H54 (cell line): ENCODE measurements around the gene SUPT4H1.

Experiments used
- DNase-seq: peaks from one replicate; pipeline ENCODE4 v3.0.0; 2011; ENCODE audit warnings: low spot score, mixed read lengths; ENCODE audit not compliant: insufficient read length
- FAIRE-seq: peaks from 3 replicates; lab custom pipeline; 2011; peaks lifted over from hg19 to GRCh38; lab: Jason Lieb, UNC
- POLR2A ChIP-seq: IDR thresholded peaks from 2 replicates; pipeline ENCODE4 v1.6.1; 2011; ENCODE audit warnings: low read depth, mild to moderate bottlenecking, low read length

Gene SUPT4H1

DNA sequence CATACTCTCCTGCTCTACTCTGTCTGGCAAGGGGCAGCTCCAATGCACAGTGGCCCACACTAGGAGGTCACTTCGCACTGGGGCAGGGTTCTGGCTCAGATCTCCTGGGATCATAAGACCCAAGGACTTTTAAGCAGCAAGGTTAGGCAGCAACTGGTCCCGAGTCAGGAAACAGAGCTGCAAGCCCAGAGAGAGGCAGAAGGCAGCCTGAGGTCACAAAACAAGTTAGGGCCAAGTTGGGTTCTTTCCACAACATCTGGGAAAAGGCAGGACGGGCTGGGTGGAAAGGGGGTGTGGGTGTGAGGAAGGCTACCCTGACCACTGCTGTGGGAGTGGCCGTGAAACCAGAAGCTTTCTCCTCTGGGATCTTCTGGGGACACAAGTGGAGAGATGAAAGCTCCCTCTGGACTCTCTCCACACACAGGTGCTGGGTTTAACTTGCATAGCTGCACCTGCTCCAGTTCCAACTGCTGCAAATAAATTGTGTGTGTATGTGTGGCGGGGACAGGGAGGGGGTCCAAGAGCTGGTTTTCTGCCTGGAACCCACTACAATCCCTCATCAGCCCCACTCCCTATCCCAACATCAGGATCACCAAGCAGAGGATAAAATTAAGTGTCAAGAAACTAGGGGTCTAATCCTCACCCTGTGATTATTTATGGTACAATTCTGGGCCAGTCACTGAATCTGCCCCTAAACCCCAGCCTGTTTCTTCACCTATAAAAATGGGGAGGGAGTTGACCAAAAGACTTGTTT lies 15.4 kb downstream of the SUPT4H1 start:
- TF ChIP-seq POLR2A = no peak
- no peak for DNase-seq
- no peak for FAIRE-seq

DNA sequence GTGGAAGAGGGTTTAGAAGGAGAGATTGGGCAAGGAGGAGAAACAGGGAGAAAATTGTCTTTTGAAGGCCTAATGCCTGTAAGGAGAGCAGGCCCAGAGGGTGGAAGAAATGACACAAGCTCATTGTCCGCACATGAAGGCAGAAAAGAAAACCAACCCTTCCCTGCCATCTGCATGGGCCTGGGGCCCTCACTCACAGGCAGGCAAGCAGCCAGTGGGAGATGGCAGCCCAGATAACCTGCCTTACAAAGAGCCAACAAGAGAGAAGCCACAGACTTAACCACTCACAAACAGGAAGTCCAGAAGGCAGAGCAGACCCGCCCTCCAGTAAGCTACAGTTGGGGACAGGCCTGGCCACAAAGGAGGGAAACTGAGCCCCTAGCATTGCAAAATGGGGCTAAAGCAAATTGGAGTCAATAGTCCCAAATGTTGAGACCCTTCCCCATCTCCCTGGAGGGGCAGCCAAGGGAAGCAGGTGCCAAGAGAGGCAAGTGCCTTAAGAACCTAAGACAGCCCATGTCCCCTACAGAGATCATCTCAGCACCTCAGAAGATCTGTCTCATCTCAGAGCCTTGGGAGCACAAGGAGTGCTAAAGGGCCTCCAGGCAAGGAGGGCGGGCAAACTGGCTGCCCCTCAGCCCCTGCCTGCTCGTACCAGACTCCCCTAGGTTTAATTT lies 16.1 kb downstream of the SUPT4H1 start:
- FAIRE-seq (no peak), DNase-seq (no peak)
- no peak for TF ChIP-seq POLR2A

- no peak for FAIRE-seq
- DNase-seq = no peak
- no peak for TF ChIP-seq POLR2A
Observed at GRCh38 chr17:58335061-58335731, 16.8 kb downstream of the SUPT4H1 start.

DNA sequence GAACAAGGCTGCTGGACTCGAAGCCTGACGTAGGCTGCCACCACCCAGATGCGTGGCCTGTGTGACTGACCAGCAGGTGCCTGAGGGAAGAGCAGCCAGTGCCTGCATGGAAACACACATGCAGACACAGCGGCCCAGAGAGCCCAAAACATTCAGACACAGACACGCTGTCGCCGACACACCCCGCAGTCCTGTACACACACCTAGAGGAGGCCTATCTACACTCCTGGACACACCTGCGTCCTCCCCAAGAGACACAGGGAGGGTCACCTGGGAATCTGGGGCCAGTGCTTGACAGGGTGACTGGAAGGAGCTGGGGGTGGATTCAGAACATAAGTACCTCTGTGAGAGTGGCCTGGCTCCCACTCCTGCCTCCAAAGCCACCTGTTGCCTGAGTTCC lies 17.3 kb downstream of the SUPT4H1 start:
- no peak for DNase-seq
- TF ChIP-seq POLR2A = no peak
- no peak for FAIRE-seq

DNA sequence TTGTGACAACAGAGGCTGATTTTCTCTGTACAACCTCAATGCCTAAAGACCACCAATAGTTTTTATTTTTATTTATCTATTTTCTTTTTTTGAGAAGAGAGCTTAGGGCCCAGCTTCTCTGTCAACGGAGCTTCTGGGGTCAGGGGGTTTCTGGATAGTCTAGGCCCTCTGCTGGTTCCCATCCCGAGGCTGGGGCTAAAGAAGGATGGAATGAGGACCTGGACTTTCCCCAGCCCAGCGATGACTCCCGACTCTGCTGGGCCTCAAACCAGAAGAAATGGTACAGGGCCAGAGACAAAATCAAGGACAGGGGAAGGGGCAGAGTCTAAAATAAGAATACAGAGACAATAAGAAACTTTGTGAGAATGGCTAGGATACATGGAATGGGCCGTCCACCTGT lies 17.7 kb downstream of the SUPT4H1 start:
- TF ChIP-seq POLR2A = no peak
- FAIRE-seq (no peak), DNase-seq (no peak)

- DNase-seq (no peak), FAIRE-seq (no peak)
- TF ChIP-seq POLR2A = no peak
Observed at GRCh38 chr17:58333736-58334207, 18.2 kb downstream of the SUPT4H1 start.

DNA sequence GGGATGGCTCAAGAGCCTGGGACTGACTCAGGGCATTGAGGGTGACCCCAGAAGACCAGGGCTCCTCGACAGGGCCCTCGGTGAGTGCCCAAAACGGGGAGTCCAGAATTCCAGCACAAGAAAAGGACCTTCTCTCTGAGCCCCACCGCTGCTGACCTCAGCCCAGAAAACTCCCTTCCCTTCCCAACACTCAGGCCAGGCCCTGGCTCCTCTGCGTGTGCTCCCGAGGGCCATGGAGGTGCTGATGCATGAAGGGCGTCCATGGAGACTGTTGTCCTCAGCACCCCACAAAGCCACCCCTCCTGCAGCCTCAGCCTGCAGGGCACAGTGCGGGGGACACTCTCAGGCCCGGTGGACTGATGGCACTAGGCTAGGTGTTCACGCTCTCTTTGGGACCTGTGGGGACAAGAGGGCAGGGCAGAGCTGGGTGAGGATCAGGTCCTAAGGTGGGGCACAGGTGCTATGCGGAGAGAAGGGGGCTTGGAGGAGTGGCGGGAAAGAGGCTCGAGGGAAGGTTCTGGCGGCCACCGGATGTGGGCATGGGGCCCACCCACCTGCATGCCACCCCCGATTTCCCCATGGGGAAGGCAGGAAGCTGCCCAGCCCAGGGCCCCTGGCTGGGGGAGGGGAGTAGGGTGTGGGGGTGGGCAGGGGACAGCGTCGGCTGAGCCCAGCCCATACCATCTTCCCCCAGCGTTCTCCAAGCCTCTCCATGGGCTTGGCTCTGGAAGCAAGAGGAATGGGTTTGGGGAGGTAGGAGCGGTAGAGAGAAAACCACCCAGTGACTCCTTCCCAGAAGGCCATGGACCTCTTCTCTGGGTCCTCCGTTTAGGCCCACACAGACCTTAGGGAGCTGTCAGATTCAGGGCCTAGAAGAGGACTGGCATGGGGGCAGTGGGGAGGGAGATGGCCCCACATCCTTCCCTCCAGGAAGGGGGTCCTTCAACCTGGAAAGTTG lies 18.9 kb downstream of the SUPT4H1 start:
- DNase-seq = no peak
- no peak for FAIRE-seq
- no peak for TF ChIP-seq POLR2A

GRCh38 chr17:58331815-58332777 lies 19.9 kb downstream of the SUPT4H1 start:
- DNase-seq = no peak
- TF ChIP-seq POLR2A = no peak
- FAIRE-seq = no peak

DNA sequence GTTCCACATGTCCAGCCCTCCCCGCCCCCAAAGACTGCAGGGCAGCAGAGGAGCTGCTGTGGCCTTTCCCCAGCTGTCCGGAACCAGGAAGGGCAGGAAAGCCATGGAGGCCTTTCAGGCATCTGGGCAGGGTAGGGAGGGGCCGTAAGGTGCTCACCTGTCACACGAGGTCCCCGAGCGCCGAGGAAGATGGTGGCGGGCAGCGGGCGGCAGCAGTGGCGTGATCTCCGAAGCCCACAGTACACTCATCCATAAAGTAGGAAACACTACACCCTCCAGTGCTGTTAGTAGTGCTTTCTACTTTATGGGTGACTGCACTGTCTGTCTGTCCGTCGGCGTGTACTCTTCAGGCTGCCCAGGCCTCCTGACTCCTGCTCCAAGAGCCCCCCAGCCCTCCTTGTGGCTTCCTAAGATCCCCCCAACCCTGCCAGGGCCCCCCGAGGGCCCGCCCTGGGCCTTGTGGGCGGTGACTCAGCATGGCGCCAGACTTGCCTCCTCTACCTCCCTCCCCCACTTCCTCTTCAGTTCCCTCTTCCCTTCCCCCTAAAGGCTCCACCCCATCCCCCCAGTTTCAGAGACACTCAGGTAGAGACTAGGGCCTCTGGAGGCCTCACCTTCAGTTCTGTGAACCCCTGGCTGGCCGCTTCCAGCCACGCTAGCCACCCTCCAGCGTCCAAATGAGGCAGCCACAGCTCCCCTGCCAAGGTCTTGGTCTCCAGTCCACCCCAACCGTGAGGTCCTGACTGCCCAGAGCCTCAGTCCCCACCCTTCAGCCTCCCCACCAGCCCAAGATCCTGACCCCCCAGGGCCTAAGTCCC lies 20.8 kb downstream of the SUPT4H1 start:
- TF ChIP-seq POLR2A = no peak
- FAIRE-seq = no peak
- no peak for DNase-seq

DNA sequence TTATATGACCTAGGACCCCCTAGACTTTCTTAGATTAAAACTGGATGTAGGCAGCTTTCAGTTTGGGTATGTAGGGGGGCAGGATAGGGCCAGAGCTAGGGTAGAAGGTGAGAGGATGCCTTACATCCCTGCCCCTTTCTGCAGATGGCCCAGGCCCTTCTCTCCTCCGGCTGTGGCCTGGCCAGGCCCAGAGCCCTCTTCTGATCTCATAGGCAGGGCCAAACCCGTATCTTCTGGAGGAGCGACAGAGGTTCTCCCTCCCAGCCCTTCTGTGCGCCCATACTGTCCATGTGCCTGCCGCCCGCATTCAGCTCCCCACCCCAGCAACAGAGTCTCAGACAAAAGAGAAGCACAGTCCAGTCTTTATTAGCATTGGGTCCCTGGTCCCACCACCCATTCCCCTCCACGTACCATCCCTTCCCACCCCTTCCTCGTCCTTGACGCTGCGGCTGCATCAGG lies 21.4 kb downstream of the SUPT4H1 start:
- DNase-seq = no peak
- TF ChIP-seq POLR2A = no peak
- FAIRE-seq = no peak

- DNase-seq (no peak), FAIRE-seq (no peak)
- no peak for TF ChIP-seq POLR2A
Observed at GRCh38 chr17:58329810-58330537, 22.0 kb downstream of the SUPT4H1 start.
